ENCODE data around the gene SLC12A2.

DNA sequence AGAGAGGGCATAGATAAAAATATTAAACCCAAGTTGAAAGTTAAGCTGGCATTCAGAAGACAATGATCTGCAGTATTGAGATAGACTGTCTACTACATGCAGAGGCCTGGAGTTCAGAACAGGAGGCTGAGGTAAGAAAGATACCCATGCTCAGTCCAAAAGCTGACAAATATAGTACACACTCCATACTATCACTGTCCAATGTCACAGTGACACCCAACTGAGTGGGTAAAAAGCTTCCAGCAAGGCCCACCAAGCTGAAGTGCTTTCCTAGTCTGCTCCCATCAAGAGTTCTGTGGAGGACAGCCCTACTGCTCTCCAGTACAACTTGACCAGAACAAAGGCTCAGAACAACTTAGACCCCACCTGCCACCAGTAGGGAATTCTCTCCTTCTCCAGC, 124.9 kb downstream of the SLC12A2 start:
- TF ChIP-seq, protein P1, sequence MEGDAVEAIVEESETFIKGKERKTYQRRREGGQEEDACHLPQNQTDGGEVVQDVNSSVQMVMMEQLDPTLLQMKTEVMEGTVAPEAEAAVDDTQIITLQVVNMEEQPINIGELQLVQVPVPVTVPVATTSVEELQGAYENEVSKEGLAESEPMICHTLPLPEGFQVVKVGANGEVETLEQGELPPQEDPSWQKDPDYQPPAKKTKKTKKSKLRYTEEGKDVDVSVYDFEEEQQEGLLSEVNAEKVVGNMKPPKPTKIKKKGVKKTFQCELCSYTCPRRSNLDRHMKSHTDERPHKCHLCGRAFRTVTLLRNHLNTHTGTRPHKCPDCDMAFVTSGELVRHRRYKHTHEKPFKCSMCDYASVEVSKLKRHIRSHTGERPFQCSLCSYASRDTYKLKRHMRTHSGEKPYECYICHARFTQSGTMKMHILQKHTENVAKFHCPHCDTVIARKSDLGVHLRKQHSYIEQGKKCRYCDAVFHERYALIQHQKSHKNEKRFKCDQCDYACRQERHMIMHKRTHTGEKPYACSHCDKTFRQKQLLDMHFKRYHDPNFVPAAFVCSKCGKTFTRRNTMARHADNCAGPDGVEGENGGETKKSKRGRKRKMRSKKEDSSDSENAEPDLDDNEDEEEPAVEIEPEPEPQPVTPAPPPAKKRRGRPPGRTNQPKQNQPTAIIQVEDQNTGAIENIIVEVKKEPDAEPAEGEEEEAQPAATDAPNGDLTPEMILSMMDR (IDR thresholded peaks at IDR 0.05) = no peak
- TF ChIP-seq POLR2AphosphoS5 (IDR thresholded peaks at IDR 0.05; ENCODE audit: low read depth, low read length) (no peak), TCF7L2 (IDR thresholded peaks at IDR 0.05; ENCODE audit: low read depth, low read length) (no peak), SIN3A (IDR thresholded peaks at IDR 0.05; ENCODE audit: borderline replicate concordance, insufficient read depth, low read depth, low read length) (no peak)
- TF ChIP-seq, protein P2, sequence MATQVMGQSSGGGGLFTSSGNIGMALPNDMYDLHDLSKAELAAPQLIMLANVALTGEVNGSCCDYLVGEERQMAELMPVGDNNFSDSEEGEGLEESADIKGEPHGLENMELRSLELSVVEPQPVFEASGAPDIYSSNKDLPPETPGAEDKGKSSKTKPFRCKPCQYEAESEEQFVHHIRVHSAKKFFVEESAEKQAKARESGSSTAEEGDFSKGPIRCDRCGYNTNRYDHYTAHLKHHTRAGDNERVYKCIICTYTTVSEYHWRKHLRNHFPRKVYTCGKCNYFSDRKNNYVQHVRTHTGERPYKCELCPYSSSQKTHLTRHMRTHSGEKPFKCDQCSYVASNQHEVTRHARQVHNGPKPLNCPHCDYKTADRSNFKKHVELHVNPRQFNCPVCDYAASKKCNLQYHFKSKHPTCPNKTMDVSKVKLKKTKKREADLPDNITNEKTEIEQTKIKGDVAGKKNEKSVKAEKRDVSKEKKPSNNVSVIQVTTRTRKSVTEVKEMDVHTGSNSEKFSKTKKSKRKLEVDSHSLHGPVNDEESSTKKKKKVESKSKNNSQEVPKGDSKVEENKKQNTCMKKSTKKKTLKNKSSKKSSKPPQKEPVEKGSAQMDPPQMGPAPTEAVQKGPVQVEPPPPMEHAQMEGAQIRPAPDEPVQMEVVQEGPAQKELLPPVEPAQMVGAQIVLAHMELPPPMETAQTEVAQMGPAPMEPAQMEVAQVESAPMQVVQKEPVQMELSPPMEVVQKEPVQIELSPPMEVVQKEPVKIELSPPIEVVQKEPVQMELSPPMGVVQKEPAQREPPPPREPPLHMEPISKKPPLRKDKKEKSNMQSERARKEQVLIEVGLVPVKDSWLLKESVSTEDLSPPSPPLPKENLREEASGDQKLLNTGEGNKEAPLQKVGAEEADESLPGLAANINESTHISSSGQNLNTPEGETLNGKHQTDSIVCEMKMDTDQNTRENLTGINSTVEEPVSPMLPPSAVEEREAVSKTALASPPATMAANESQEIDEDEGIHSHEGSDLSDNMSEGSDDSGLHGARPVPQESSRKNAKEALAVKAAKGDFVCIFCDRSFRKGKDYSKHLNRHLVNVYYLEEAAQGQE (IDR thresholded peaks at IDR 0.05; ENCODE audit: insufficient read depth in 1 of 2, low read depth in 2 of 2, low read length in 1 of 2) = no peak

All from Panc1 (cell line).